Small intestine (tissue), 7 donors: ENCODE data around the gene JMJD6. TPM values are rescaled to one million over a fixed set of nuclear protein-coding genes. Genes with fewer than 3 reads are reported as not detected.

Source experiments
- DNase-seq, 2 donors: peaks; one replicate each; pipeline versions ENCODE4 v3.0.0 to v3.0.0-alpha.2; 2013
- FAIRE-seq: peaks from 2 replicates; lab custom pipeline; 2012; peaks lifted over from hg19 to GRCh38; lab: Jason Lieb, UNC
- H3K27ac ChIP-seq, 3 donors: one replicate each; pipeline ENCODE4 v1.5.1; 2013; ENCODE audit warnings: low read length in 2 of 3, mild to moderate bottlenecking in 2 of 3, control low read depth in 1 of 3, inconsistent platforms in 1 of 3, low read depth in 1 of 3, moderate library complexity in 1 of 3
- H3K27me3 ChIP-seq, 3 donors: one replicate each; pipeline ENCODE4 v1.6.1; 2013; ENCODE audit warnings: low read length in 3 of 3, inconsistent platforms in 1 of 3; ENCODE audit not compliant: control insufficient read depth in 3 of 3, insufficient read depth in 3 of 3
- H3K36me3 ChIP-seq, 3 donors: one replicate each; pipeline ENCODE4 v1.6.1; 2013; ENCODE audit warnings: low read length in 3 of 3, inconsistent platforms in 1 of 3, low read depth in 1 of 3, mild to moderate bottlenecking in 1 of 3, moderate library complexity in 1 of 3; ENCODE audit not compliant: control insufficient read depth in 3 of 3, insufficient read depth in 2 of 3
- H3K4me1 ChIP-seq, 3 donors: one replicate each; pipeline ENCODE4 v1.6.1; 2013; ENCODE audit warnings: low read length in 2 of 3, inconsistent platforms in 1 of 3, low read depth in 1 of 3, mild to moderate bottlenecking in 1 of 3, moderate library complexity in 1 of 3; ENCODE audit not compliant: control insufficient read depth in 3 of 3, insufficient read depth in 2 of 3
- H3K4me3 ChIP-seq, 3 donors: one replicate each; pipeline ENCODE4 v1.5.1; 2013; ENCODE audit warnings: low read length in 3 of 3, control low read depth in 1 of 3, inconsistent platforms in 1 of 3, low read depth in 1 of 3, mild to moderate bottlenecking in 1 of 3, moderate library complexity in 1 of 3
- H3K9me3 ChIP-seq, 2 donors: one replicate each; pipeline ENCODE4 v1.6.1; 2013; ENCODE audit warnings: low read depth in 1 of 2, low read length in 1 of 2; ENCODE audit not compliant: control insufficient read depth in 2 of 2, insufficient read depth in 1 of 2
- WGBS, 3 donors: extraction: QIAGEN DNeasy Blood & Tissue Kit; methylation state at CpG; one replicate each; pipeline ENCODE4 v1.1.7; 2013; 5-methylcytosine and 5-hydroxymethylcytosine counted together
- polyA plus RNA-seq, 4 donors: library from polyadenylated mRNA; stranded (reverse) in 3 of 4; unstranded in 1 of 4; fragments of 200-250 nt in 3 of 4; fragments of 120-200 nt in 1 of 4; gene quantifications; one replicate each; pipeline versions ENCODE4 v1.2.1 to v1.2.3, GENCODE V29; 2013
- donor health status: healthy with polysubstance abuse.
- donor health status: control.
- donor health status: control.
- donor health status: Bipolar disorder and iron deficiency.
- donor health status: healthy.

Gene JMJD6
- polyA plus RNA-seq, 4 donors, result 24.2 to 56.6 (median 39.1) TPM

DNA sequence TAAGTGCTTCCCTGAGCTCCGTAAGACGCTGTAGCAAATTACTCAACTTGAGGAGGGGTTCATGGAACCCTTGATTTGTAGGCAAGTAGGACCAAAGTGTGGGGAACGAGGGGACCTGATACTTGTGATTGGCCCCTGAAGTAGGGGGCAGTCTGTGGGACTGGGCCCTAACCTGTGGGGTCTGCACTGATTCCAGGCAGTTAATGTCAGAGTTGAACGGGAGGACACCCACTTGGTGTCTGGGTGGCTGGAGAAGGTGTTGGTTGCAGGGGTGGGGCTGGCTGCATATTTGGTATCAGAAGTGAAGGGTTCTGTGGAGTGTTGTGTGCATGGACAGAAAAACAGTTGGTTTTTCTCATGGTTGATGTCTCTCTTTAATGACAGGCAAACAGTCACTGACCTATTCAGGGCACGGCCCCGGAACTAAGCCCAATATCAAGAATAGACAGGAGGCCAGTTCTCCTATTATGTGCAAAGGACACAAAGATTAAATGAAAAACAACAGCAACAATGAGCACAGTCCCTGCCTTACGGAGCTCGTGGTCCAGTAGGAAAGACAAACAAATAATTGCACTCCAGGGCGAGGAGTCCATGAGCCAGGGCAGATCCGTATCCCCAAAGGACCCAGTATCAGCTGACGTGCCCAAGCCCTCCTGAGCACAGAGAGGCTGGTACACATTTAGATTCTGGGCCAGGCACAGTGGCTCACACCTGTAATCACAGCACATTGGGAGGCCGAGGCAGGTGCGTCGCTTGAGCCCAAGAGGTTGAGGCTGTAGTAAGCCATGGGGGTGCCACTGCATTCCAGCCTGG lies 34.8 kb downstream of the JMJD6 start:
- DNase-seq, result no peak

GRCh38 chr17:76690596-76691280 lies 35.7 kb downstream of the JMJD6 start:
- H3K27me3 ChIP-seq, result no peaks in the 10 kb centered on the region
- H3K4me3 ChIP-seq, result no peak overlapping the region
- DNase-seq (no peak), FAIRE-seq (no peak)
- 84 to 93% (median 89%) methylated on average over 13 of the region's 13 CpGs for WGBS, 3 donors
- no peaks in the 10 kb centered on the region for H3K9me3 ChIP-seq
- H3K4me1 ChIP-seq, result peaks cover 0 to 19% (median 0%) of the 10 kb centered on the region in 3 donors
- H3K36me3 ChIP-seq, result peaks cover 0 to 2% (median 0%) of the 10 kb centered on the region in 3 donors
- no peak overlapping the region for H3K27ac ChIP-seq

More for the DNA sequence above, 34.8 kb downstream of the JMJD6 start:
- Histone ChIP-seq H3K27me3 (no peaks in the 10 kb centered on the region), H3K4me3 (no peak overlapping the region), H3K27ac (no peak overlapping the region), H3K4me1 (peaks cover 0 to 15% (median 0%) of the 10 kb centered on the region in 3 donors), H3K9me3 (no peaks in the 10 kb centered on the region), H3K36me3 (peaks cover 0 to 1% (median 0%) of the 10 kb centered on the region in 3 donors)
- FAIRE-seq, result no peak
- WGBS, 3 donors, result 81 to 89% (median 85%) methylated on average over 14 of the region's 14 CpGs

GRCh38 chr17:76689859-76690258 lies 36.5 kb downstream of the JMJD6 start:
- peaks cover 0 to 7% (median 0%) of the 10 kb centered on the region in 3 donors for H3K36me3 ChIP-seq
- FAIRE-seq (no peak), DNase-seq (no peak)
- 89 to 91% (median 91%) methylated on average over 11 of the region's 11 CpGs for WGBS, 3 donors
- no peaks in the 10 kb centered on the region for H3K27me3 ChIP-seq
- H3K4me1 ChIP-seq, result peaks cover 0 to 19% (median 0%) of the 10 kb centered on the region in 3 donors
- H3K9me3 ChIP-seq, result no peaks in the 10 kb centered on the region
- no peak overlapping the region for H3K27ac ChIP-seq
- no peak overlapping the region for H3K4me3 ChIP-seq

DNA sequence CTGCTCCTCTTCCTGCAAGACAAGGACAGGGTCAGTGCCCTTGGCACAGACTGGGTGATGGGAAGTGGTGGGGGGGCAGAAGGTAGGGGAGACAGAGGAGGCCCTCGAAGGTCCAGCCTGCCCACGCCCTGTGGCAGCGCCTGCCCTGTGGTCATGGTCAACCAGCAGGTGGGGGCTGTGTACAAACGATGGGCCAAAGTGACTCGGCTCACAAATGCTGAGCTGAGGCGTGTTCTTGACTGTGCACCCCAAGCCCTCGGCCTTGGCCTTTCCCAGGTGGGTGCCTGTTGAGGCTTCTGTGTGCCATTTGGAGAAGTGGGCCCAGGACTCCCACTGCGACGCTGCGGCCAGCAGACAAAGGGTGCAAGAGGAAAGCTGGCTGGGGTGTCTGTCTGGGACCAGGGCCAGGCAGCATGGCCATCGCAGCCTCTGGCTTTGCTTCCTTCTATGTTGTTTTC lies 38.2 kb downstream of the JMJD6 start:
- FAIRE-seq (no peak), DNase-seq (no peak)
- Histone ChIP-seq H3K9me3 (no peaks in the 10 kb centered on the region), H3K27me3 (no peaks in the 10 kb centered on the region), H3K27ac (peak overlapping the region in 2 of 3 donors; percentile 23 to 61), H3K4me1 (peaks cover 0 to 19% (median 0%) of the 10 kb centered on the region in 3 donors), H3K36me3 (peaks cover 0 to 21% (median 0%) of the 10 kb centered on the region in 3 donors), H3K4me3 (no peak overlapping the region)
- WGBS, 3 donors, result 58 to 78% (median 67%) methylated on average over 11 of the region's 11 CpGs

DNA sequence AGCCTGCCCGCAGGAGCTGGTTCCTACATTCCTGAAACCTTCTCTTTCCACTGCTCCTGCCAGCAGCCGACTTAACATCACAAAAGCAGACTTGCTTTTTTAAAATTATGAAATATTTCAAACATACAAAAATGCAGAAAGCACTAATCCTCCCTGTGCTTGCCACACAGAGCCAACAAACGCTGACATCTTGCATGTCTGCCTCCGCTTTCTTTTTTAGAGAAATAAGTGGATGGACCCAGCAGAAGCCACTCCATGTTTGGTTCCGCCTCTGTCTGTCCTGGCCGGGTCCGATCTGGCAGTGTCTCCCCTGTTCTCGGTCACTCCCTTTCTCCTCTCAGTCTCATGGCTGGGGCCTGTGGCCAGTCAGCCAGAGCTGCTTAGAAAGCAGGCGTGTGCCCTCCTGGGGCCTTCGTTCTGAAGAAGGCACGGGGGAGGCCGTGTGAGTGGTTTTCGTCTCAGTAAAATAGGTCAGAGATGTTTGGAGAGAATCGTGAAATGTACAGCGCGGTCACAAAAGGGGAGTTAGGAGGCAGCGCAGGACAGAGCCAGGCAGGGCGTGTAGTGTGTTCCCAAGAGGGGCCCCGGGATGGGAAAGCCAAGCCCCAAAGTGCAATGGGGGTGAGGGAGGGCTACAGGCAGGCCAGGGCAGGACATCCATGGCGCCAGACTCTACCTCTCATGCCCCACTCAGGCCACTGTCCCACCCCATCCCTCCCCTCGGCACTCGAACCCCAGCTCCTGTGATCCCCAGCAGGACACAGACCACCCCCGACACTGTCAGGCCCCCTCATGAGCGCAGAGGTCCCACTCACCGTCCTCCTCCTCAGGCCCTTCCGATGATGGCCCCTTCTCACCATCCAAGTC lies 38.9 kb downstream of the JMJD6 start:
- Histone ChIP-seq H3K9me3 (no peaks in the 10 kb centered on the region), H3K4me1 (peaks cover 0 to 19% (median 0%) of the 10 kb centered on the region in 3 donors), H3K4me3 (no peak overlapping the region), H3K27ac (peak overlapping the region in 2 of 3 donors; percentile 23 to 61), H3K27me3 (no peaks in the 10 kb centered on the region), H3K36me3 (peaks cover 0 to 27% (median 0%) of the 10 kb centered on the region in 3 donors)
- 71 to 89% (median 86%) methylated on average over 23 to 26 of the region's 26 CpGs for WGBS, 3 donors
- DNase-seq (no peak), FAIRE-seq (no peak)

DNA sequence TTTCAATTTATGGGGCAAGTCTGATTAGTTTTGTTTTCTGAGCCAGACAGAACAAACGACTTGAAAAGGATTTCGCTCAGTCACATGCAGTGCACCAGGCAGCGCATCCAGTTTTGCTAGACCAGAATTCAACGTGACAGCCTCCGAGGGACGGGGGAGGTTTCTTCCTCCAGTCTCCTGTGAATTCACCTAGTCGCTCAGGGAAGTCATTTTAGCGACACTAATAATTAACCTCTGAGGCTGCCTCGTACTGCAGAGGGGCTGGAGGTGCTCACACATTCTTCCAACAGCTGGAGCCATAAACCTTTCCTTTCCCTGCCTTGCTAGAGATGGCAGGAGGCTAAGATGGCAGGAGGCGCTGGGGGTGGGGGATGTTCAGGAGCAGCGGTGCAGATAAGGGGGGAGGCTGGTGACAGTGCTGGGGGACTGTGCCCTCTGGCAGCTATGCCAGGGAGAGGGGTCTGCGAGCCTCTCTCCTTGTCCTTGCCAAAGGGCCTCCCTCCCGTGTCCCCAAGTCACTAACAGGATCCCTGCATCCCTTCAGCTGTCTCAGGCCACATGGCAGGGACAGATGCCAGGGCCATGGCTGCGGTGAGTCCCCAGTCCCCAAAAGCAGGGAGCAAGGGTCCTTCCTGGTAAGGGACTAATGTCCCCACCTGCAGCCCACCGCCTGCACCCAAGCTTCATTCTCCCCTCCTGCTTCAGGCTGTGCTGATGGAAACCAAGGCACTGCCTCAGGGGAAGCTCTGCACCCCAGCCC lies 39.7 kb downstream of the JMJD6 start:
- DNase-seq, result peak in 1 of 2 donors; percentile 78
- no peak for FAIRE-seq
- 44 to 62% (median 52%) methylated on average over 14 to 15 of the region's 15 CpGs for WGBS, 3 donors

GRCh38 chr17:76685846-76686245 lies 40.6 kb downstream of the JMJD6 start:
- no peak overlapping the region for H3K27ac ChIP-seq
- no peak overlapping the region for H3K4me3 ChIP-seq
- H3K9me3 ChIP-seq, result no peaks in the 10 kb centered on the region
- no peak for DNase-seq
- H3K4me1 ChIP-seq, result peaks cover 0 to 21% (median 0%) of the 10 kb centered on the region in 3 donors
- no peak for FAIRE-seq
- H3K27me3 ChIP-seq, result no peaks in the 10 kb centered on the region
- peaks cover 0 to 37% (median 0%) of the 10 kb centered on the region in 3 donors for H3K36me3 ChIP-seq
- WGBS, 3 donors, result 81 to 93% (median 91%) methylated on average over 7 to 8 of the region's 8 CpGs

More for the DNA sequence above, 39.7 kb downstream of the JMJD6 start:
- Histone ChIP-seq H3K36me3 (peaks cover 0 to 35% (median 0%) of the 10 kb centered on the region in 3 donors), H3K27ac (peak overlapping the region in 1 of 3 donors; percentile 0), H3K9me3 (no peaks in the 10 kb centered on the region), H3K4me3 (no peak overlapping the region), H3K27me3 (no peaks in the 10 kb centered on the region), H3K4me1 (peaks cover 0 to 19% (median 0%) of the 10 kb centered on the region in 3 donors)
